Activated T-helper 2 cell treated with anti-CD3 and anti-CD28 coated beads, Interferon-gamma antibody, Interleukin-2, Interleukin-4, amounts not matched to agents 10 μg/mL and 5 μg/mL and 100 μg/mL, durations not matched to agents 14 hours and 24 hours and 36 hours (primary cell): ENCODE measurements around the gene DCAKD. TPM values are rescaled to one million over a fixed set of nuclear protein-coding genes. Genes with fewer than 3 reads are reported as not detected.

Experiments
- DNase-seq: peaks from one replicate; pipeline ENCODE4 v3.0.0; 2021; ENCODE audit warnings: low spot score
- H3K27ac Mint-ChIP-seq: one replicate; pipeline ENCODE4 v1.8.0; 2021; ENCODE audit warnings: mixed read lengths
- H3K27me3 Mint-ChIP-seq: one replicate; pipeline ENCODE4 v1.8.0; 2021; ENCODE audit warnings: low read depth, mixed read lengths
- H3K36me3 Mint-ChIP-seq: one replicate; pipeline ENCODE4 v1.8.0; 2021; ENCODE audit warnings: low read depth, mixed read lengths
- H3K4me1 Mint-ChIP-seq: one replicate; pipeline ENCODE4 v1.8.0; 2021; ENCODE audit warnings: low read depth, mixed read lengths
- H3K4me3 Mint-ChIP-seq: one replicate; pipeline ENCODE4 v1.8.0; 2021; ENCODE audit warnings: low read depth, mild to moderate bottlenecking, moderate library complexity, mixed read lengths
- H3K9me3 Mint-ChIP-seq: one replicate; pipeline ENCODE4 v1.8.0; 2021; ENCODE audit warnings: mixed read lengths
- intact Hi-C: fragments of 100-400 bp; cut with micrococcal nuclease; formaldehyde crosslinking; loops from one replicate; pipeline ENCODE4 v1.15.1; 2023
- total RNA-seq: library from RNA; stranded (reverse); gene quantifications from 2 replicates; pipeline ENCODE4 v1.2.3, GENCODE V29; 2022

DCAKD gene
- total RNA-seq, 1 donor from 2014 or later = 30.0 TPM

DNA sequence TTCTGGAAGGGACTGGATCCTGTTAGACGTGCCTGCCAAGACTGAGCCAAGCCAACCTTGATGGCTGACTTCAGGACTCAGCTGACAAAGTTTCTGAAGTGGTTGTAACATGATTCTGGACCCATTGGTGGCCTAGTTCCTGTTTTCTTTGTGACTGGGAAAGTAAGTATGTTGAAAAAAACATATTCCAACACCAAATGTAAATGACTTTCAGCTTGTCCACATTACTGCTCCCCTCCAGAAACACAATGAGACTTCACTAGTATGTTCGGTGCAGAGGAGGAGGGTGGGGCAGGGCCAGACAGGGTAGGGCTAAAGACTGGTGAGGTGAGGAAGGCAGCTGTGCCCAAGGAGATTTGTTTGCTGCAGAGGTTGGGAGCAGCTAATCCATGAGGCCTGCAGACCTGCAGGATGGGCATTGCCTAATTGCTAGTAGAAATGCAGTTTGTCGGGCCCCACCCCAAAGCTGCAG lies 36.1 kb upstream of the DCAKD start:
- DNase-seq = no peak
- Mint-ChIP-seq H3K4me3 (no peak overlapping the region), H3K9me3 (no peaks in the 10 kb centered on the region), H3K36me3 (peaks cover 65% of the 10 kb centered on the region), H3K27me3 (no peaks in the 10 kb centered on the region), H3K4me1 (peaks cover 1% of the 10 kb centered on the region), H3K27ac (no peak overlapping the region)
- intact Hi-C loops = no loop called here

GRCh38 chr17:45086865-45087503 lies 35.6 kb upstream of the DCAKD start:
- peaks cover 65% of the 10 kb centered on the region for H3K36me3 Mint-ChIP-seq
- no peak overlapping the region for H3K4me3 Mint-ChIP-seq
- H3K27ac Mint-ChIP-seq = no peak overlapping the region
- no peaks in the 10 kb centered on the region for H3K27me3 Mint-ChIP-seq
- H3K9me3 Mint-ChIP-seq = no peaks in the 10 kb centered on the region
- intact Hi-C loops = no loop called here
- DNase-seq = no peak
- peaks cover 1% of the 10 kb centered on the region for H3K4me1 Mint-ChIP-seq

DNA sequence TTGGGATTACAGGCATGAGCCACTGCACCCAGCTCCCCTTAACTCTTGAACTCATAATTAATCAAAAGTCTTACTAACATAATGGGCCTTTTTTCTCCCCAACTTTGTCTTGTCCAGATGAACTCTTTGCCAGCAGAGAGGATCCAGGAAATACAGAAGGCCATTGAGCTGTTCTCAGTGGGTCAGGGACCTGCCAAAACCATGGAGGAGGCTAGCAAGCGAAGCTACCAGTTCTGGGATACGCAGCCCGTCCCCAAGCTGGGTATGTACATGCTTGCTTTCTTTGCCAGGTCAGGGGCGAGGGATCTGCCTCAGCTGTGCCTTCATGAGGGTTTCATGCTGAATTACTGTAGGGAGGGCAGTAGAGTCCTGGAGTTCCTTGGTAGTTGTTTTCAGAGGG lies 35.0 kb upstream of the DCAKD start:
- no peak for DNase-seq
- H3K9me3 Mint-ChIP-seq = no peaks in the 10 kb centered on the region
- peaks cover 68% of the 10 kb centered on the region for H3K36me3 Mint-ChIP-seq
- intact Hi-C loops = no loop called here
- no peak overlapping the region for H3K27ac Mint-ChIP-seq
- peaks cover 1% of the 10 kb centered on the region for H3K4me1 Mint-ChIP-seq
- no peak overlapping the region for H3K4me3 Mint-ChIP-seq
- H3K27me3 Mint-ChIP-seq = no peaks in the 10 kb centered on the region

DNA sequence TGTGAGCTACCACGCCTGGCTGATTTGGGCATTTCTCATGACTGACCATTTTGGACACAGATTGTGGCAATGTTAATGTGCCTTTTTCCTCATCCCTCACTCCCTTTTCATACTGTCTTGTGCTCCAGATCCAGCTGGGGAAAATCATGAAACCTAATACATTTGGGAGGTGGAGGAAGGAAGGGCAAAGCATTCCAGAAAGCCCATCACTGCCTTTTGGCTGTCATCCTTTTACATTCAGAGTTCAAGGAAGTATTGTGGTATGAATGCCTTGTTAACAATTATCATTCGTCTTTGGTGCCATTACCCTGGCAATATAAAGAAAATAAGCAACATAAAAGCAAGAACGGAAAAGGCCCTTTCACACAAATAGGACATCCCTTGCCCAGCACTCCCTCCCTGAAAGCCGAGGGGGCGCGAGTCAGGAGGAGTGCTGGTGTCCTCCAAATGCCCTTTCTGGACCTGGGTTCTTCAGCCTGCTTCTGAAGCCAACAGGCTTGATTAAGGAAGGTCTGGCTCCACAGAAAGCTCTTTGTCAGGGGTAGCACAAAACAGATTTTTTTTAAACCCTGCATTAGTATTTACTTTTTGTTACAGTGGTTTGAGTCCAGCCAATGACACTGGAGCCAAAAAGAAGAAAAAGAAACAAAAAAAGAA lies 29.7 kb upstream of the DCAKD start:
- no peak overlapping the region for H3K4me3 Mint-ChIP-seq
- peaks cover 12% of the 10 kb centered on the region for H3K4me1 Mint-ChIP-seq
- no peaks in the 10 kb centered on the region for H3K9me3 Mint-ChIP-seq
- no peak for DNase-seq
- intact Hi-C loops = no loop called here
- H3K36me3 Mint-ChIP-seq = peaks cover 48% of the 10 kb centered on the region
- no peaks in the 10 kb centered on the region for H3K27me3 Mint-ChIP-seq
- no peak overlapping the region for H3K27ac Mint-ChIP-seq

DNA sequence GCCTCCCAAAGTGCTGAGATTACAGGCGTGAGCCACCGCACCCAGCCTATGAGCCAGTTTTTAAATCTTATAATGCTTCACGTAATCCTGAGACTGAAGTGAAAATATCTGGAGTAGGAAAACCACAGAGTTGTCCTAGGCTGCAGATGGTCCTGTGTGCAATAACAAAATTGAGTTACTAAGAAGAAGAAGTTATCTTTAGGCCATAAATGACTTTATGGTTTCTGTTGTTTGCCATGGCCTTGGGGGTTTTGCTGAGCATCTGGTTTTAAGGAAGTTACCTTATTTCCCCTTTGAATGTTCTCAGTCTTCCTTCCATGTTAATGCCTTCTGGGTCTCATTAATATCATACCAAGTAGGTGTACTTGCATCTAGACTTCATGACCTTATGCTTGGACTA lies 26.2 kb upstream of the DCAKD start:
- peak overlapping the region; percentile 29 for H3K27ac Mint-ChIP-seq
- no peak for DNase-seq
- intact Hi-C loops = no loop called here
- H3K36me3 Mint-ChIP-seq = peaks cover 52% of the 10 kb centered on the region
- no peak overlapping the region for H3K4me3 Mint-ChIP-seq
- no peaks in the 10 kb centered on the region for H3K27me3 Mint-ChIP-seq
- peaks cover 16% of the 10 kb centered on the region for H3K4me1 Mint-ChIP-seq
- no peaks in the 10 kb centered on the region for H3K9me3 Mint-ChIP-seq

GRCh38 chr17:45073414-45074070 lies 22.1 kb upstream of the DCAKD start:
- no peaks in the 10 kb centered on the region for H3K9me3 Mint-ChIP-seq
- H3K27ac Mint-ChIP-seq = no peak overlapping the region
- no peak overlapping the region for H3K4me3 Mint-ChIP-seq
- H3K4me1 Mint-ChIP-seq = peaks cover 17% of the 10 kb centered on the region
- intact Hi-C loops = no loop called here
- H3K27me3 Mint-ChIP-seq = no peaks in the 10 kb centered on the region
- no peak for DNase-seq
- peaks cover 44% of the 10 kb centered on the region for H3K36me3 Mint-ChIP-seq

GRCh38 chr17:45070809-45071208 lies 19.4 kb upstream of the DCAKD start:
- H3K27ac Mint-ChIP-seq = no peak overlapping the region
- DNase-seq = no peak

DNA sequence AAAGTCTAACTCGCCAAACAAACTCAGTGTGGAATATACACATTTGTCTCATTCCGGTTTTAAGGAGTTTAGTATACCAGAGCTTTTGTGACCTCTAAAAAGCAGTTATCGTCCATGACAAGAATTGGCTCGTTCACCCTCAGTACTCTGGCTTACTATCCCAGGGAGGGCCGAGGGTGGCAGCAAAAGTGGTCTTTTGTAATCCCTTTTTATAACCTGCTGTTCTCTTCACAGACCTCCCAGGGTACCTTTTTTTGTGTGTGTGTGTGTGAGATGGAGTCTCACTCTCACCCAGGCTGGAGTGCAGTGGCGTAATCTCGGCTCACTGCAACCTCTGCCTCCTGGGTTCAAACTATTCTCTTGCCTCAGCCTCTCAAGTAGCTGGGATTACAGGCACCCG lies 18.6 kb upstream of the DCAKD start:
- H3K9me3 Mint-ChIP-seq = no peaks in the 10 kb centered on the region
- no peaks in the 10 kb centered on the region for H3K27me3 Mint-ChIP-seq
- H3K36me3 Mint-ChIP-seq = peaks cover 49% of the 10 kb centered on the region
- H3K27ac Mint-ChIP-seq = no peak overlapping the region
- no peak for DNase-seq
- no peak overlapping the region for H3K4me3 Mint-ChIP-seq
- H3K4me1 Mint-ChIP-seq = peaks cover 12% of the 10 kb centered on the region
- intact Hi-C loops = no loop called here

More at GRCh38 chr17:45070809-45071208, 19.4 kb upstream of the DCAKD start:
- Mint-ChIP-seq H3K4me1 (peaks cover 10% of the 10 kb centered on the region), H3K36me3 (peaks cover 50% of the 10 kb centered on the region), H3K27me3 (no peaks in the 10 kb centered on the region), H3K9me3 (no peaks in the 10 kb centered on the region), H3K4me3 (no peak overlapping the region)
- intact Hi-C loops = no loop called here

DNA sequence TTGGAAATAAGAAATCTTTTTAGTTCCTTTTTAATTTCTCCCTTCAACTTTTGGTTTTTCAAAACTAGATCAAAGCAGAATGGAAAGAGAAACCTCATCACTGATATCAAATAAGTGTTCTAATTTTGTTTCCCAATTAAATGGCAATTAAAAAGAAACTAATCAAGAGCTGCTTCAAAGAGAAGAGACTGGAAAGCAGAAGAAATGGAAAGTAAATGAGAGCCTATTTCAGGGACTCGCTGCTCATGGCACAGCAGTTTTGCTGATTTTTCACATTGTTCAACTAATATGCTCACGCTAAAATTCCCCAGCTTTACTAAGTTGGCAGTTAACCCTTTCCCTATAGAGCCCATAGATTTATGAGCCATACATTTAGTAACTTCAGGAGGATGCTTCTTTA lies 16.2 kb upstream of the DCAKD start:
- H3K36me3 Mint-ChIP-seq = peaks cover 47% of the 10 kb centered on the region
- peaks cover 20% of the 10 kb centered on the region for H3K4me1 Mint-ChIP-seq
- no peaks in the 10 kb centered on the region for H3K9me3 Mint-ChIP-seq
- no peak overlapping the region for H3K27ac Mint-ChIP-seq
- H3K27me3 Mint-ChIP-seq = no peaks in the 10 kb centered on the region
- H3K4me3 Mint-ChIP-seq = no peak overlapping the region
- intact Hi-C loops = no loop called here
- no peak for DNase-seq

DNA sequence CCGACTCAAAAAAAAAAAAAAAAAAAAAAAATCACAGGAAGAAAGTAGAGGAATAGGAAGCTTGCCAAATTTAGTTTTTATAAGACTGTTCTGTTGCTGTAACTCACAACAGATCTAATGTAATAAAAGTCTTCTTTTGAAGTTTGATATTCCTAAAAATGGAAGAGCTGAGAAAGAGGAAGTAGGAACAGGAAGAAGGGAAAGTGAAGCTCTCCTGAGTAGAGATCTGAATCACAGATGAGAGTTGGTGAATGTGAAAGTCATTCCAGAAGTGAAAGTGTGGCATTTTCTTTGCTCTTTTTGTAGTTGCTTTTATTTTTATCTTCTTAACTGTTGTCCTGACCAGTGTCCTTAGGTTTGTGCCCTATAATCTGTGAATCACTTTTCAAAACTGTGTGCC lies 11.8 kb upstream of the DCAKD start:
- Mint-ChIP-seq H3K4me3 (peak overlapping the region; percentile 99), H3K9me3 (no peaks in the 10 kb centered on the region), H3K27ac (peak overlapping the region; percentile 17), H3K36me3 (peaks cover 37% of the 10 kb centered on the region), H3K4me1 (peaks cover 30% of the 10 kb centered on the region), H3K27me3 (no peaks in the 10 kb centered on the region)
- intact Hi-C loops = no loop called here
- DNase-seq = no peak

DNA sequence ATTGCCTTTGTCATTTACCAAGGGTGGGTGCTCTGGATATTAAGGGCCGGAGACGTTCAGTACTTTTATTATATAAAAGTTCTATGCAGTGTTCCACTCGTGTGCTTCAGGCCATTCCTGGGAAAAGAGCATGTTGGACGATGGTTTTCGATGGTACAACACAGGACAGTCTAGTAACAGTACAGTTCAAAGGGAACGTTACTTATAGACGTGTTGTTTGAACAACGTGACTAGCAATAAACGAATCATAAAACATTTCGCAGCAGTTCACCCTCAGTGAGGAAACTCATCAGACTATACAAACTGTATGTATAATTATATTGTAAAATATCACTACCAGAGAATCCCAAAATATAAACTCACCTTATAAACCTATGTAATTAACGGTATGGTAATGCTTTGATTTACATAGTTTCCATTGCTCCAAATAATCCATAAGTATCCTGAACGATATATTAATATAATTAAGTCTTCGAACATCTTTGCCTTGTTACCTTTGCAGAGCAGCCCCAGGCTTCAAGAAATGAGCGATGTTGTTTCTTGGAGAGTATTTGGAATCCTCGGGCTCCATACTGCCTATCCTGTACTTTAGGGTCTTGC lies 10.3 kb upstream of the DCAKD start:
- Mint-ChIP-seq H3K27ac (peak overlapping the region; percentile 100), H3K36me3 (peaks cover 23% of the 10 kb centered on the region), H3K4me1 (peaks cover 25% of the 10 kb centered on the region), H3K4me3 (peak overlapping the region; percentile 99), H3K27me3 (no peaks in the 10 kb centered on the region), H3K9me3 (no peaks in the 10 kb centered on the region)
- intact Hi-C loops = loop anchor here (1.0 kb wide), 1 partner anchor 9 kb away; no protein-coding TSS in a partner anchor
- no peak for DNase-seq

- Mint-ChIP-seq H3K4me1 (peaks cover 25% of the 10 kb centered on the region), H3K27ac (peak within 1 kb of the TSS; percentile 100), H3K4me3 (peak within 1 kb of the TSS; percentile 99), H3K27me3 (no peaks in the 10 kb centered on the region), H3K36me3 (peaks cover 23% of the 10 kb centered on the region), H3K9me3 (no peaks in the 10 kb centered on the region)
- DNase-seq = peak; percentile 97
- intact Hi-C loops = loop anchor here (1.0 kb wide), 1 partner anchor 9 kb away; no protein-coding TSS in a partner anchor
Measured at GRCh38 chr17:45060797-45061605, 9.6 kb upstream of the DCAKD start, which contains the start of gene NMT1. NMT1 (plus strand) TSS chr17:45061317; CDS start chr17:45061330, 13 bp downstream.
